ENCODE data around the gene ATP1A1. TPM values are rescaled to one million over a fixed set of nuclear protein-coding genes. Genes with fewer than 3 reads are reported as not detected.
A peak's percentile ranks its signal among the peaks of the same experiment; 100 is the strongest.

ATP1A1 gene
- total and polyA plus RNA-seq, 4 donors, result 70.6 to 223 (median 199) TPM

GRCh38 chr1:116396769-116397168 is 23.7 kb downstream of the ATP1A1 start:
- Histone ChIP-seq H3K36me3 (ENCODE audit: control insufficient read depth, insufficient read depth, low read length) (peaks cover 61% of the 10 kb centered on the region), H3K4me1 (ENCODE audit: control insufficient read depth, insufficient read depth, low read length) (no peaks in the 10 kb centered on the region), H3K27ac (ENCODE audit: low read depth, low read length) (no peak overlapping the region), H3K27me3 (ENCODE audit: control insufficient read depth, insufficient read depth, low read length) (no peaks in the 10 kb centered on the region), H3K9me3 (ENCODE audit: control insufficient read depth, insufficient read depth, low read length) (no peaks in the 10 kb centered on the region), H3K4me3 (ENCODE audit: low read depth, low read length) (no peak overlapping the region)
- no peak for DNase-seq (ENCODE audit: low read depth in 4 of 6, low spot score in 6 of 6)
- no CpG with 5 or more reads among the region's 1 CpG for WGBS (ENCODE audit: insufficient coverage)

GRCh38 chr1:116397728-116398127 is 24.7 kb downstream of the ATP1A1 start:
- H3K9me3 ChIP-seq (ENCODE audit: control insufficient read depth, insufficient read depth, low read length), result no peaks in the 10 kb centered on the region
- 45% methylated on average over 4 of the region's 5 CpGs for WGBS (ENCODE audit: insufficient coverage)
- H3K36me3 ChIP-seq (ENCODE audit: control insufficient read depth, insufficient read depth, low read length), result peaks cover 64% of the 10 kb centered on the region
- DNase-seq (ENCODE audit: low read depth in 4 of 6, low spot score in 6 of 6), result no peak
- H3K27ac ChIP-seq (ENCODE audit: low read depth, low read length), result no peak overlapping the region
- H3K27me3 ChIP-seq (ENCODE audit: control insufficient read depth, insufficient read depth, low read length), result no peaks in the 10 kb centered on the region
- H3K4me3 ChIP-seq (ENCODE audit: low read depth, low read length), result no peak overlapping the region
- no peaks in the 10 kb centered on the region for H3K4me1 ChIP-seq (ENCODE audit: control insufficient read depth, insufficient read depth, low read length)

- WGBS (ENCODE audit: insufficient coverage), result 96% methylated on average over 6 of the region's 6 CpGs
- H3K27ac ChIP-seq (ENCODE audit: low read depth, low read length), result no peak overlapping the region
Measured at GRCh38 chr1:116400780-116401179, 27.7 kb downstream of the ATP1A1 start.

GRCh38 chr1:116401646-116402176 is 28.7 kb downstream of the ATP1A1 start:
- Histone ChIP-seq H3K4me1 (ENCODE audit: control insufficient read depth, insufficient read depth, low read length) (no peaks in the 10 kb centered on the region), H3K4me3 (ENCODE audit: low read depth, low read length) (no peak overlapping the region), H3K36me3 (ENCODE audit: control insufficient read depth, insufficient read depth, low read length) (peaks cover 71% of the 10 kb centered on the region), H3K27ac (ENCODE audit: low read depth, low read length) (no peak overlapping the region), H3K27me3 (ENCODE audit: control insufficient read depth, insufficient read depth, low read length) (no peaks in the 10 kb centered on the region), H3K9me3 (ENCODE audit: control insufficient read depth, insufficient read depth, low read length) (no peaks in the 10 kb centered on the region)
- 100% methylated on average over 1 of the region's 3 CpGs for WGBS (ENCODE audit: insufficient coverage)
- no peak for DNase-seq (ENCODE audit: low read depth in 4 of 6, low spot score in 6 of 6)

More at GRCh38 chr1:116400780-116401179, 27.7 kb downstream of the ATP1A1 start:
- DNase-seq (ENCODE audit: low read depth in 4 of 6, low spot score in 6 of 6), result no peak
- H3K36me3 ChIP-seq (ENCODE audit: control insufficient read depth, insufficient read depth, low read length), result peaks cover 68% of the 10 kb centered on the region
- no peaks in the 10 kb centered on the region for H3K27me3 ChIP-seq (ENCODE audit: control insufficient read depth, insufficient read depth, low read length)
- no peaks in the 10 kb centered on the region for H3K9me3 ChIP-seq (ENCODE audit: control insufficient read depth, insufficient read depth, low read length)
- no peak overlapping the region for H3K4me3 ChIP-seq (ENCODE audit: low read depth, low read length)
- no peaks in the 10 kb centered on the region for H3K4me1 ChIP-seq (ENCODE audit: control insufficient read depth, insufficient read depth, low read length)

- Histone ChIP-seq H3K4me3 (ENCODE audit: low read depth, low read length) (no peak overlapping the region), H3K27me3 (ENCODE audit: control insufficient read depth, insufficient read depth, low read length) (no peaks in the 10 kb centered on the region), H3K9me3 (ENCODE audit: control insufficient read depth, insufficient read depth, low read length) (no peaks in the 10 kb centered on the region), H3K36me3 (ENCODE audit: control insufficient read depth, insufficient read depth, low read length) (peaks cover 65% of the 10 kb centered on the region), H3K27ac (ENCODE audit: low read depth, low read length) (no peak overlapping the region), H3K4me1 (ENCODE audit: control insufficient read depth, insufficient read depth, low read length) (no peaks in the 10 kb centered on the region)
- 89% methylated on average over 3 of the region's 3 CpGs for WGBS (ENCODE audit: insufficient coverage)
- no peak for DNase-seq (ENCODE audit: low read depth in 4 of 6, low spot score in 6 of 6)
Measured at GRCh38 chr1:116402333-116402732, 29.3 kb downstream of the ATP1A1 start.

GRCh38 chr1:116403496-116404136 is 30.6 kb downstream of the ATP1A1 start:
- H3K4me1 ChIP-seq (ENCODE audit: control insufficient read depth, insufficient read depth, low read length), result no peaks in the 10 kb centered on the region
- H3K36me3 ChIP-seq (ENCODE audit: control insufficient read depth, insufficient read depth, low read length), result peaks cover 57% of the 10 kb centered on the region
- no peaks in the 10 kb centered on the region for H3K27me3 ChIP-seq (ENCODE audit: control insufficient read depth, insufficient read depth, low read length)
- H3K4me3 ChIP-seq (ENCODE audit: low read depth, low read length), result no peak overlapping the region
- no CpG with 5 or more reads among the region's 7 CpGs for WGBS (ENCODE audit: insufficient coverage)
- H3K27ac ChIP-seq (ENCODE audit: low read depth, low read length), result no peak overlapping the region
- no peak for DNase-seq (ENCODE audit: low read depth in 4 of 6, low spot score in 6 of 6)
- H3K9me3 ChIP-seq (ENCODE audit: control insufficient read depth, insufficient read depth, low read length), result no peaks in the 10 kb centered on the region

- WGBS (ENCODE audit: insufficient coverage), result 91% methylated on average over 4 of the region's 5 CpGs
- no peak overlapping the region for H3K27ac ChIP-seq (ENCODE audit: low read depth, low read length)
- no peaks in the 10 kb centered on the region for H3K27me3 ChIP-seq (ENCODE audit: control insufficient read depth, insufficient read depth, low read length)
- no peak for DNase-seq (ENCODE audit: low read depth in 4 of 6, low spot score in 6 of 6)
- H3K9me3 ChIP-seq (ENCODE audit: control insufficient read depth, insufficient read depth, low read length), result no peaks in the 10 kb centered on the region
- no peaks in the 10 kb centered on the region for H3K4me1 ChIP-seq (ENCODE audit: control insufficient read depth, insufficient read depth, low read length)
- H3K4me3 ChIP-seq (ENCODE audit: low read depth, low read length), result no peak overlapping the region
- H3K36me3 ChIP-seq (ENCODE audit: control insufficient read depth, insufficient read depth, low read length), result peaks cover 59% of the 10 kb centered on the region
Measured at GRCh38 chr1:116404699-116405098, 31.7 kb downstream of the ATP1A1 start.

- Histone ChIP-seq H3K4me3 (ENCODE audit: low read depth, low read length) (no peak overlapping the region), H3K27me3 (ENCODE audit: control insufficient read depth, insufficient read depth, low read length) (no peaks in the 10 kb centered on the region), H3K9me3 (ENCODE audit: control insufficient read depth, insufficient read depth, low read length) (no peaks in the 10 kb centered on the region), H3K36me3 (ENCODE audit: control insufficient read depth, insufficient read depth, low read length) (peaks cover 53% of the 10 kb centered on the region), H3K4me1 (ENCODE audit: control insufficient read depth, insufficient read depth, low read length) (no peaks in the 10 kb centered on the region), H3K27ac (ENCODE audit: low read depth, low read length) (no peak overlapping the region)
- peak in 2 of 6 donors; percentile 11 to 42 for DNase-seq (ENCODE audit: low read depth in 4 of 6, low spot score in 6 of 6)
- WGBS (ENCODE audit: insufficient coverage), result 91% methylated on average over 14 of the region's 14 CpGs
Measured at GRCh38 chr1:116405241-116406135, 32.4 kb downstream of the ATP1A1 start.

GRCh38 chr1:116407033-116407432 is 34.0 kb downstream of the ATP1A1 start:
- no peaks in the 10 kb centered on the region for H3K9me3 ChIP-seq (ENCODE audit: control insufficient read depth, insufficient read depth, low read length)
- H3K4me3 ChIP-seq (ENCODE audit: low read depth, low read length), result no peak overlapping the region
- peaks cover 44% of the 10 kb centered on the region for H3K36me3 ChIP-seq (ENCODE audit: control insufficient read depth, insufficient read depth, low read length)
- H3K27ac ChIP-seq (ENCODE audit: low read depth, low read length), result no peak overlapping the region
- H3K4me1 ChIP-seq (ENCODE audit: control insufficient read depth, insufficient read depth, low read length), result no peaks in the 10 kb centered on the region
- DNase-seq (ENCODE audit: low read depth in 4 of 6, low spot score in 6 of 6), result no peak
- H3K27me3 ChIP-seq (ENCODE audit: control insufficient read depth, insufficient read depth, low read length), result no peaks in the 10 kb centered on the region
- 92% methylated on average over 3 of the region's 6 CpGs for WGBS (ENCODE audit: insufficient coverage)
